CD4-positive, alpha-beta T cell treated with Interleukin-6 at 100 ng/mL for 8 hours (primary cell): ENCODE measurements around the gene CSHL1.

ENCODE experiments used
- DNase-seq: peaks from one replicate; pipeline ENCODE4 v3.0.0-alpha.2; 2020; ENCODE audit warnings: mixed read lengths, low spot score

The CSHL1 gene

GRCh38 chr17:63911041-63911635 is at the start of gene CSHL1:
Gene CSHL1, minus strand, starts transcription at chr17:63911258. Its CDS starts 62 bp downstream, at chr17:63911196.
- no peak for DNase-seq

DNA sequence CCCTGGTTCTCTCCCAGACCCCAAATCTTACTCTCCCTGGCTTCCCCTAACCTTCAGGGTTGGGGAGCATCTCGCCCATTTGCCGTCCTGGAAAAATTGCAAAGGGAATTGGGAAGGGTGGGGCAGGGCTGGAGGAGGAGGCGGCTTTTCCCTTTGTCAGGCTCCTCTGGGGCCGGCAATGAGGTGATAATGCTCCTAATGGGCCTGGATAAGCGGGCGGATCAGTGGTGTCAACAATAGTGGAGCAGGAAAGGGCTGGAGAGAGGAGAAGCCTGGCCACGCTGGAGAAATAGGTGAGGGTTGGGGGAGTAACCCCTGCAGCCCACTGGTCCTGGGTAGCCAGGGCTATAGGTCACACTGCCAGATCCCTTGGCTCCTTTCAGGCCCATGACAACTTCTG is 49.4 kb upstream of the CSHL1 start:
- no peak for DNase-seq

DNA sequence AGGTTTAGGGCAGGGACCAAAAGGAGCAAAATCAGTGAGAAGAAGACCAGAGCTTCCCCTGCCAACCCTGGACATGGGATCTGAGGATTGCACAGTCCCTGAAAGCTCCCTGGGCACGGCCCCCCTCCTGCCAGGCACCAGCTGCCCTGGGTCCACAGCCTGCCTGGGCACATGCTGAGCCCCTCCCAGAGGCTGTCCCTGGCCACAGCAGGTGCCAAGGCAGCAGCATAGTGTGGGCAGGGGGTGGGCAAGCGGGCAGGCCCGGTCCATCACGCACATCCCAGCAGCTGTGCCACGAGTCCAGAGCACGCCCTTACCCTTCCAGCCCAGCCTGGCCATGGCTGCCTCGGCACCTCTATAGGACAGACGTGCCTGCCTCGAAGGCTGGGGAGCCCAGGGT is 48.9 kb upstream of the CSHL1 start:
- DNase-seq = no peak

- DNase-seq = no peak
Observed at GRCh38 chr17:63956296-63956920, 45.4 kb upstream of the CSHL1 start.

- DNase-seq = no peak
Observed at GRCh38 chr17:63955791-63956190, 44.7 kb upstream of the CSHL1 start.

GRCh38 chr17:63955232-63955631 is 44.2 kb upstream of the CSHL1 start:
- no peak for DNase-seq

GRCh38 chr17:63954402-63955063 is 43.5 kb upstream of the CSHL1 start:
- DNase-seq = peak; percentile 42

GRCh38 chr17:63950940-63951907 is 40.2 kb upstream of the CSHL1 start:
- DNase-seq = peak; percentile 36

DNA sequence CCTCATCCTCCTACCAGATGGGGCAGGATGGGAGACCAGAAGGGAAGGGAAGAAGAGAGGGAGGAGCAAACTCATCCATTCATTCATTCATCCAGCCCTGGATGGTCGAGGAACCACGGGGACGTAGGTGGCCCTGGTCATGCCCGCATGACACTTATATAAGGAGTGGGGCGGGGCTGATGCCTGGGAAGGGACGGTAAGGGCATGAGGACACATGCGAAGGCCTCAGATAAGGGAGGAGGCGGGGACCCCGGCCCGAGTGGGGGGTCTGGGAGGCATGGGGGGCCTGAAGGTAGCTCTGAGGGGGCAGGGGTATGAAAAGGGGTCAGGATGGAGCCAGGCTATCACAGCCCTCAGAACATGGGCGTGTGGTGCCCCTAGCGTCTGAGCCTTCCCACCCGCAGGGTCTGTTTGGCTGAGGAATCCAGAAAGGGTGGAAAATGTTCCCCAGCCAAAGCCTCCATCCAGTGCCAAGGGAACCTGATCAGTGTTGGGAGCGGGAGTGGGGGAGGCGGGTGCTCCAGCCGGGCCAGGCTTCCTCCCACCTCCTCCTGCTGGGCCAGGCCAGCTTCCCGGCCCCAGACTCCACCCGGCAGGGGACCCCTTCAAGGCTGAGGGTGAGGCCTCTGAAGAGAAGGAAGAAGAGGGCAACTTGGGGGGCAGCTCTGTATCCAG is 38.7 kb upstream of the CSHL1 start:
- no peak for DNase-seq

DNA sequence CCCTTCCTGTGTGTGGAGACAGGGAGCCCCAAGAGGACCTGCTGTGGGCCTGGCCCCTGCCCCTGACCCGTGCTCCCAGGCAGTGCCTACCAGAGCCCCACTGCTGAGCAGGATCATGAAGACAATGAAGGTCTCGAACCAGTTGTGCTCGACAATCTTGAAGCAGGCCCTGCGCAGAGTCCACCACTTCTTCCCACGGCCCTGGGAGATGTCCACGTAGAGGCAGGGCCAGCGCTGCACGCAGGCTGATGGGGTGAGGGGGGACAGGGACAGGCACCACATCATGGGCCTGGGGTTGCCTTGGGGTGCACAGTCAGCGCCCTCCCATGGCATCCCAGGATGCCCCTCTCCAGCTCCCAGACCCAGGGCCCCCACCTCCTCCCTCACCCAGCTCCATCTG is 37.5 kb upstream of the CSHL1 start:
- DNase-seq = no peak

- DNase-seq = no peak
Observed at GRCh38 chr17:63947711-63948330, 36.8 kb upstream of the CSHL1 start.

GRCh38 chr17:63946440-63947363 is 35.6 kb upstream of the CSHL1 start:
- DNase-seq = peak; percentile 48

DNA sequence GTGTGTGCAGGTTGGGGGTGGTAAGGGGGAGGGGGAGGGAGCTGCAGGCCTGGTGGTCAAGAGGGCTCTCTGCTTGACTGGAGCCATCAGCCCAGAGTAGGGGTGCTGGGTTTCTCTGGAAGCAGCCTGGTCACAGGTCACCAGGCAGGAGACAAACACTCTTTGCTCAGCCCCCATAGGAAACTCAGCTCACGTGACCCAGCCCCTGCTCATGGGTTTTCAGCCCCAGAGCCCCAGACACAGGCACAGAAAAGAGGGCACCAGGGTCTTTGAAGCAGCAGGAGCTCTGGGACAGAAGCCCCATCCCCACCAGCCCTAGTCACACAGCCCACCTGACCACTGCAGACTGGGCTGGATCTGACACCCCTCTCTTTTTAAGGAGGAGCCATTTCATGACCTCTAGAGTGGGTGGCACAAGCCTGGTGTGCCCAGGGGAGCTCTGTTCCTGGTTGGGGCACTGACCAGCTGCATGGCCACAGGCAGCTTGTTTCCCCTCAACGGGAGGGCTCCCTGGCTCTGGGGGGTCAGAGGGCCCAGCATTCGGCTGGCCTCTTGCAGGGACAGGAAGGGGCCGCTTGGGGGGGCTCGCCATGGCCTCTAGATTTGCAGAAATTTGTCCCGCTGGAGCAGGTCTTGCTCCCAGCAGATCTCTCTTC is 34.9 kb upstream of the CSHL1 start:
- DNase-seq = no peak

DNA sequence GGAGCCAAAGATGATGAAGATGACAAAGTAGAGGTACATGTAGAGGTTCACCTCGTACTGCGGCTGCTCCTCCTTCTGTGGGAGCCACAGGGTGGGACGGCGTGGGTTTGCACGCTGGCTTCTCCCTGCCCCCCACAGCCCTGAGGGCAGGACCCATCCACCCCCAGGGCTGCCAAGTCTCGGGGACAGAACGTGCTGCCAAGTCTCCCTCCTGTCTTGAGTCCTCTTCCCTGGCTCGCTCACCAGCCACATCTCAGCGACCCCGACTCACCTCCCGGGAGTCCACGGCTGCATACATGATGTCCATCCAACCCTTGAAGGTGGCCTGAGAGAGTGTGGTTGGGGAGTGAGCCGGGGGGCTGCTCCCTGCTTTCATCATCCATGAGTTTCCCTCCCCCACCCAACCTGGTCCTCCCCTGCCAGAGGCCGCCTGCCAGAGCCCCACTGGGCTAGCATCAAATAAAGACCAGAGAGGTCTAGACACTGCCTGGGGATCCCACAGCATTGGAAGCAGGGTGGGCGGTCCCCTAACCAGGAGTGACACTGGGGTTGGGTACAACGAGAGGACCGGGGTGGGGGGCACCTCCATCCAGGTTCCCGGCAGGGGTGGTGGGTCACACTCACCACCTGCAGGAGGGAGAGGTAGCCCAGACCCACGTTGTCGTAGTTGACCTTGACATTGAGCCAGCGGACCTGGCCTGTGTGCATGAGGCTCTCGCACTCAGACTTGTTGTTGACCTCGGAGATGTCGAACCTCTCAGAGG is 33.9 kb upstream of the CSHL1 start:
- DNase-seq = no peak

DNA sequence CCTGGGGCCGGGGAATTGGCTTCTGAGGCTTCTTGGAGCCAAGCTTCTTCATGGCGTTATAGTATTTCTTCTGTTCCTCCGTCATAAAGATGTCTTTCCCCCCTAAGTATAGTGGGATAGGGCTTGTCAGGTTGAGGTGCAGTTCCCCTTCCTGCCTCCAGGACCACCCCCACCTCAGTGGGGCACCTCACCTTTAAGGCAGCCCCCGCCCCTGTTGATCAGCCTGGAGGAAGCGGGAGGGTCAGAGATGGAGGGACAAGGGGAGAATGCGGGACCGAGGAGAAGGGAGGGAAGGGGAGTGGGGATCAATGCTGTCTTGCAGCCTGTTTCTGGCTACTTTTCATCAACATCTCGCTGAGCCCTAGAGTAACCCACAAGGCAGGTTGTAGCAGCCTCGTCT is 32.7 kb upstream of the CSHL1 start:
- no peak for DNase-seq

DNA sequence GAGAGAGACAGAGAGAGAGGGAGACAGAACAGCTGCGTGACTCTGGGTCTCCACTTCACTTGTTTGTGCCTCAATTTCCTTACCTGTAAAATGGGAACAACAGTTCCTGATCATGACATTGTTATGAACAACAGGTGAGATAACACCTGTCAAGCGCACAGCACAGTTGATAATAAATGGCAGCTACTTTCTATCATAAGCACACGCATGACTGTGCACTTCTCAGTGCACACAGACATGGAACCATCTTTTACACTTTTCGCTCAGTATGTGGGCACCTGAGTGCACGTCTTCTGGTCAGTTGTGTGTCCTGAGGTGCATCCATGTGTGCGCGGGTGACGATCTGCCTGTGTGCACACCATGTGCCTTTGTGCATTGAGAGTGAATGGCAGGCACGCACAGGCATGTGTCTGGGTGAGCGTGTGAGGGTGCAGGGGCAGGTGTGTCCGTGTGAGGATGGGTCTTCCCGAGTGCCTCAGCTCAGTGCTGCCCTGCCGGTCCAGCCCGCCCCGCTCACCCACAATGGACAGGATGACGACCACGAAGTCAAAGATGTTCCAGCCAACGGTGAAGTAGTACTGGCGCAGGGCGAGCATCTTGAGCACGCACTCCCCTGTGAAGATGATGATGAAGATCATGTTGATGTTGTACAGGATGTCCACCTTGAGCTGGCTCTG is 31.4 kb upstream of the CSHL1 start:
- DNase-seq = no peak

DNA sequence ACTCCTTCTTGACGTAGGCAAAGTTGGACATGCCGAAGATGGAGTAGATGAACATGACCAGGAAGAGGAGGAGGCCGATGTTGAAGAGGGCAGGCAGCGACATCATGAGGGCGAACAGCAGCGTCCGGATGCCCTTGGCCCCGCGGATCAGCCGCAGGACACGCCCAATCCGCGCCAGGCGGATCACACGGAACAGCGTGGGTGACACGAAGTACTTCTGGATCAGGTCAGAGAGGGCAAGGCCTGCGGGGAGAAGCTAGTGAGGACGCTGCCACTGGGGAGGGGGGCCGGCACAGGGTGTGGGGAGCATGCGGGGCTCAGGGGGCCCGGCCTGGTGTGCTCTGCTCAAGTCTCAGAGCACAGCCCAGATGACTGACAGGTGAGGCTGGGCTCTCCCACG is 30.7 kb upstream of the CSHL1 start:
- DNase-seq = no peak

GRCh38 chr17:63941162-63941561 is 30.1 kb upstream of the CSHL1 start:
- no peak for DNase-seq
